NCI-H2029 (cell line): Measurements from ENCODE around the gene FXYD6.

ENCODE experiments used
- DNase-seq: peaks from one replicate; lab custom pipeline; 2025; lab: John Stamatoyannopoulos, UW

The FXYD6 gene

DNA sequence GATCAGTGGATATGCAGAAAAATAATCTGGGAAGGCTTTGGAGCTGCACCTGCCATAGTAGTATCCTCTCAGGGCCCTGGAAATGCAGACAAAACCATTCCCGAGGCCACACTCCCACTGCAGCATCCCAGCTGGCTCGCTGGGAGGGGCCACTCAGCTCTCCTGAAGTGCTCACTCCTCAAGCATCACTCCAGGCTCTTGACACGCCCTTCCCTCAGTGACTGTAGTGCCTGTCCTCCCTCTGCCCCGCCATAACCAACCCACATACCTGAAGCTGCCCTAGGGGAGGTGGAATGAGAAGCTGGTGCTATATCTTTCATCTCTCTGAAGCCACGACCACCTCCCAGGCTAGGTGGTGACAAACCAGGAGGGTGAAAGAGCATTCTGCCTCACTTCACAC is 84.2 kb downstream of the FXYD6 start:
- DNase-seq: peak; percentile 61

DNA sequence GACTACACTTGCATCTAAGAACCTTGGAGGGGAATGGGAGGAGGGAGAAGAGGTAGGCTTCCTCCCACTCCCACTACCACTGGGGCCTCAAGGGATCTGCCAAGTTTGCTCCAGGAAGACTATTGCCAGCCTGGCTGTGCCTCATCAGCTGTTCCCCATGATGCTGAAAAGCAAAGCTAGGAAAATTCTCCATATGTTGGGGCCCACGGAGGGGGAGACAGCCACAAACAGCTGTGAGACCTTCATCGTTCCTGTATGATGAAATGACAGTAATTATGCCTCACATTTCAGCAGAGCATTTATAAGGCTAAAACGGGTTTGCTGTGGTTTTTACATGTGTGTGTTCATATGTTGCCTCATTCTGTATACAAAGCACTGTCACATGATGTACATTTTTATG is 86.2 kb downstream of the FXYD6 start:
- DNase-seq: no peak

GRCh38 chr11:117789241-117789640 is 87.2 kb downstream of the FXYD6 start:
- DNase-seq: no peak
